Measurements from ENCODE around the gene VAV3. TPM values are rescaled to one million over a fixed set of nuclear protein-coding genes. Genes with fewer than 3 reads are reported as not detected.
A peak's percentile ranks its signal among the peaks of the same experiment; 100 is the strongest.

Gene VAV3
- polyA plus RNA-seq, 3 donors: 5.4 to 9.2 (median 9.0) TPM

DNA sequence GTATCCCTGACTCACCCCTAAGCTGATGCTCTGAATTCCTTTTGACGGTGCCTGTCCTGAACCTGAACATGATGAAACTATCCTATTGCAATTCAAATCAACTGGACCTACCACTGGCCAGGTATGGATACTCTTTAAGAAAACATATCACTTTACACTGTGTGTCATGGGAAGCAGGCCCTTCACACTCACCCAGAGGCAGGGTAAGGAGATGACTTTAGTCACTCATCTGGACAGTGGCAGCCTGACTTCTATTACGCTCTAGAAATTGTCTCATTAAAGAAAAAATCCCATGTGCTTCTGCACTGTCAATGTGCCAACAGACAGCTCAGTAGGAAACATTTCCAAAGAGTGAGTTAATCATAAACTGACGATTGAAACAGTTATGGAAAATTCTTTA, 94.3 kb downstream of the VAV3 start:
- Mint-ChIP-seq H3K4me3 (no peak overlapping the region), H3K27ac (no peak overlapping the region)

DNA sequence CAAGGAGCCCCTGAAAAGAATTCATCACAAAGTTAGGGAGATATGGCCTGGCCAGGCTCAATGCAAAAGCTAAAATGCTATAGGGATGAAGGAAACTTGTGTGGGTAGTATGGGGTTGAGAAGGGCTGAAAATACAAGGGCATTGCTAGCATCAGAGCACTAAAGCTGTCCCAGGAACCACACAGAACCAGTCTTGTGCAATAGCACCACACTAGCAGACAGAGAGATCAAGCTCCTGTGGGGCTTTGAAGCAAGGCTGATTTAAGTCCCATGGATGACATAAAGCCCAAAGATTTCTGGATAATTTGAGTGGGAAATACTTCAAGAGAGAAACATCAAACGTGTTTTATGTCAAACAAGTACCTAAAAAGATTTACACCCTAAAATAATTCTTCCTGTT, 97.1 kb downstream of the VAV3 start:
- no peak overlapping the region for H2AFZ ChIP-seq (ENCODE audit: insufficient read depth, low read depth, low read length, poor library complexity, severe bottlenecking)
- peak overlapping the region in 2 of 7 donors; percentile 46 to 63 for H3K27ac Mint-ChIP-seq
- no peak overlapping the region for H3K4me3 ChIP-seq (replicated peaks in 1 of 3; ENCODE audit: low read depth in 2 of 3, low read length in 3 of 3)
- peaks cover 0 to 4% (median 0%) of the 10 kb centered on the region in 3 donors for H3K27me3 Mint-ChIP-seq (ENCODE audit: low read depth in 3 of 3)
- H3K36me3 ChIP-seq (replicated peaks in 1 of 2; ENCODE audit: control insufficient read depth in 1 of 2, insufficient read depth in 2 of 2, low read length in 2 of 2): no peaks in the 10 kb centered on the region
- H3K4me1 ChIP-seq (ENCODE audit: control insufficient read depth in 1 of 2, insufficient read depth in 2 of 2, low read length in 2 of 2): peaks cover 11 to 14% of the 10 kb centered on the region in 2 donors
- WGBS (ENCODE audit: insufficient coverage): no CpG with 5 or more reads among the region's 1 CpG
- H3K9me3 Mint-ChIP-seq: peaks cover 0 to 7% (median 0%) of the 10 kb centered on the region in 7 donors
- H3K36me3 Mint-ChIP-seq: peaks cover 12 to 31% of the 10 kb centered on the region in 2 donors
- H3K27me3 ChIP-seq (ENCODE audit: control insufficient read depth in 2 of 2, insufficient read depth in 2 of 2, low read length in 2 of 2): no peaks in the 10 kb centered on the region
- no peak overlapping the region for H3K4me3 Mint-ChIP-seq
- no peak overlapping the region for H3K4me2 ChIP-seq (replicated peaks; ENCODE audit: extremely low read depth, low read length, poor library complexity, severe bottlenecking)
- TF ChIP-seq, protein P1, sequence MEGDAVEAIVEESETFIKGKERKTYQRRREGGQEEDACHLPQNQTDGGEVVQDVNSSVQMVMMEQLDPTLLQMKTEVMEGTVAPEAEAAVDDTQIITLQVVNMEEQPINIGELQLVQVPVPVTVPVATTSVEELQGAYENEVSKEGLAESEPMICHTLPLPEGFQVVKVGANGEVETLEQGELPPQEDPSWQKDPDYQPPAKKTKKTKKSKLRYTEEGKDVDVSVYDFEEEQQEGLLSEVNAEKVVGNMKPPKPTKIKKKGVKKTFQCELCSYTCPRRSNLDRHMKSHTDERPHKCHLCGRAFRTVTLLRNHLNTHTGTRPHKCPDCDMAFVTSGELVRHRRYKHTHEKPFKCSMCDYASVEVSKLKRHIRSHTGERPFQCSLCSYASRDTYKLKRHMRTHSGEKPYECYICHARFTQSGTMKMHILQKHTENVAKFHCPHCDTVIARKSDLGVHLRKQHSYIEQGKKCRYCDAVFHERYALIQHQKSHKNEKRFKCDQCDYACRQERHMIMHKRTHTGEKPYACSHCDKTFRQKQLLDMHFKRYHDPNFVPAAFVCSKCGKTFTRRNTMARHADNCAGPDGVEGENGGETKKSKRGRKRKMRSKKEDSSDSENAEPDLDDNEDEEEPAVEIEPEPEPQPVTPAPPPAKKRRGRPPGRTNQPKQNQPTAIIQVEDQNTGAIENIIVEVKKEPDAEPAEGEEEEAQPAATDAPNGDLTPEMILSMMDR (IDR thresholded peaks at IDR 0.05): no peak
- peaks cover 7% of the 10 kb centered on the region for H3K79me2 ChIP-seq (ENCODE audit: insufficient read depth, low read length)
- H4K20me1 ChIP-seq (ENCODE audit: insufficient read depth, low read length): no peaks in the 10 kb centered on the region
- no peak overlapping the region for H3K27ac ChIP-seq (ENCODE audit: low read depth in 1 of 2, low read length in 2 of 2)
- no peak for DNase-seq
- H3K9me3 ChIP-seq (replicated peaks in 1 of 2; ENCODE audit: control insufficient read depth in 1 of 2, insufficient read depth in 1 of 2, low read length in 2 of 2): no peaks in the 10 kb centered on the region
- intact Hi-C loops (cut with micrococcal nuclease): no loop called here
- no peak overlapping the region for H3K9ac ChIP-seq (ENCODE audit: insufficient read depth, low read length, poor library complexity, severe bottlenecking)
- peaks cover 25% of the 10 kb centered on the region for H3K4me1 Mint-ChIP-seq

More for the DNA sequence above, 94.3 kb downstream of the VAV3 start:
- peaks cover 25 to 33% of the 10 kb centered on the region in 2 donors for H3K4me1 ChIP-seq (ENCODE audit: control insufficient read depth in 1 of 2, insufficient read depth in 2 of 2, low read length in 2 of 2)
- H2AFZ ChIP-seq (ENCODE audit: insufficient read depth, low read depth, low read length, poor library complexity, severe bottlenecking): no peak overlapping the region
- no peaks in the 10 kb centered on the region for H3K27me3 ChIP-seq (ENCODE audit: control insufficient read depth in 2 of 2, insufficient read depth in 2 of 2, low read length in 2 of 2)
- H3K9me3 ChIP-seq (replicated peaks in 1 of 2; ENCODE audit: control insufficient read depth in 1 of 2, insufficient read depth in 1 of 2, low read length in 2 of 2): no peaks in the 10 kb centered on the region
- intact Hi-C loops (cut with micrococcal nuclease): loop anchor here (10.0 kb wide), 2 partner anchors 174 to 184 kb away; no protein-coding TSS in a partner anchor
- Mint-ChIP-seq H3K4me1 (peaks cover 44% of the 10 kb centered on the region), H3K36me3 (peaks cover 16 to 26% of the 10 kb centered on the region in 2 donors), H3K9me3 (peaks cover 0 to 7% (median 0%) of the 10 kb centered on the region in 7 donors), H3K27me3 (ENCODE audit: low read depth in 3 of 3) (peaks cover 0 to 2% (median 0%) of the 10 kb centered on the region in 3 donors)
- no peaks in the 10 kb centered on the region for H4K20me1 ChIP-seq (ENCODE audit: insufficient read depth, low read length)
- H3K9ac ChIP-seq (ENCODE audit: insufficient read depth, low read length, poor library complexity, severe bottlenecking): no peak overlapping the region
- H3K36me3 ChIP-seq (replicated peaks in 1 of 2; ENCODE audit: control insufficient read depth in 1 of 2, insufficient read depth in 2 of 2, low read length in 2 of 2): no peaks in the 10 kb centered on the region
- no peak for DNase-seq
- H3K4me3 ChIP-seq (replicated peaks in 1 of 3; ENCODE audit: low read depth in 2 of 3, low read length in 3 of 3): no peak overlapping the region
- H3K79me2 ChIP-seq (ENCODE audit: insufficient read depth, low read length): peaks cover 20% of the 10 kb centered on the region
- 100% methylated on average over 1 of the region's 3 CpGs for WGBS (ENCODE audit: insufficient coverage)
- H3K27ac ChIP-seq (ENCODE audit: low read depth in 1 of 2, low read length in 2 of 2): no peak overlapping the region
- TF ChIP-seq, protein P1 (IDR thresholded peaks at IDR 0.05): no peak
- H3K4me2 ChIP-seq (replicated peaks; ENCODE audit: extremely low read depth, low read length, poor library complexity, severe bottlenecking): no peak overlapping the region

Data from CD14-positive monocyte (primary cell).